Testis (tissue), 3 donors: Measurements from ENCODE around the gene TIMMDC1. TPM values are rescaled to one million over a fixed set of nuclear protein-coding genes. Genes with fewer than 3 reads are reported as not detected.
A peak's percentile ranks its signal among the peaks of the same experiment; 100 is the strongest.

Experiments
- DNase-seq: peaks from one replicate; pipeline ENCODE4 v3.0.0-alpha.2; 2019
- H3K27ac ChIP-seq, 2 donors: fragments of 200-600 bp; sonication (generic); one replicate each; pipeline ENCODE4 v1.5.1; 2019
- H3K27me3 ChIP-seq: fragments of 200-600 bp; sonication (generic); one replicate; pipeline ENCODE4 v1.5.1; 2019
- H3K36me3 ChIP-seq: fragments of 200-600 bp; sonication (generic); one replicate; pipeline ENCODE4 v1.5.1; 2017; ENCODE audit warnings: low read depth; ENCODE audit errors: missing control alignments
- H3K4me1 ChIP-seq: fragments of 200-600 bp; sonication (generic); one replicate; pipeline ENCODE4 v1.5.1; 2019
- H3K4me3 ChIP-seq, 2 donors: fragments of 200-600 bp; sonication (generic); one replicate each; pipeline ENCODE4 v1.5.1; 2017 to 2019
- H3K9me3 ChIP-seq: fragments of 200-600 bp; sonication (generic); one replicate; pipeline ENCODE4 v1.5.1; 2017
- CTCF ChIP-seq, 3 experiments: fragments of 450-650 bp in 2 of 3; fragments of 200-600 bp in 1 of 3; sonication (generic) in 1 of 3; IDR thresholded peaks; one replicate each; pipeline ENCODE4 v1.5.1; 2016 to 2019; ENCODE audit warnings: antibody characterized with exemption in 3 of 3, mild to moderate bottlenecking in 2 of 3, moderate library complexity in 1 of 3
- POLR2A ChIP-seq: fragments of 450-650 bp; IDR thresholded peaks from one replicate; pipeline ENCODE4 v1.6.1; 2017; ENCODE audit warnings: antibody characterized with exemption, mild to moderate bottlenecking, moderate library complexity
- WGBS, 2 donors: methylation state at CpG; one replicate each; pipeline ENCODE4 v1.1.5; 2018; 5-methylcytosine and 5-hydroxymethylcytosine counted together
- intact Hi-C: fragments of 100-400 bp; cut with DNase I; formaldehyde crosslinking; loops from one replicate; pipeline ENCODE4 v1.15.1; 2023; ENCODE audit warnings: low total_unique reads
- polyA plus RNA-seq: library from polyadenylated mRNA; stranded (reverse); fragments of 350-450 nt; fragmentation: Illumina TruSeq; extraction: RNeasy Lipid Tissue Mini Kit (QIAGEN cat#74804); gene quantifications from one replicate; pipeline ENCODE4 v1.2.3, GENCODE V29; 2014; ENCODE audit warnings: low read depth, low replicate concordance; ENCODE audit not compliant: insufficient read depth
- total RNA-seq, 2 donors: library from RNA; depleted of rRNA; stranded (reverse); fragments of >200 nt; gene quantifications; one replicate each; pipeline ENCODE4 v1.2.3, GENCODE V29; 2016

TIMMDC1 gene
- total and polyA plus RNA-seq, 3 donors from 2014 or later, result 70.9 to 109 (median 81.4) TPM

GRCh38 chr3:119463171-119464169 lies 34.9 kb upstream of the TIMMDC1 start, which contains the start of gene TMEM39A:
Gene TMEM39A, minus strand, starts transcription at chr3:119463615. Its CDS starts 1,541 bp downstream, at chr3:119462074.
- DNase-seq, result peak; percentile 100
- H3K4me3 ChIP-seq, result peak within 1 kb of the TSS; percentile 85 to 88
- WGBS, 2 donors, result 4% methylated on average over 40 to 51 of the region's 51 CpGs
- H3K4me1 ChIP-seq, result peaks cover 18% of the 10 kb centered on the region
- H3K36me3 ChIP-seq, result no peaks in the 10 kb centered on the region
- no peaks in the 10 kb centered on the region for H3K27me3 ChIP-seq
- H3K27ac ChIP-seq, result peak within 1 kb of the TSS; percentile 48 to 69
- H3K9me3 ChIP-seq, result no peaks in the 10 kb centered on the region
- intact Hi-C loops, result no loop called here
- TF ChIP-seq POLR2A (peak; percentile 87), CTCF (IDR thresholded peaks at IDR 0.05) (peak in 2 of 3 experiments; percentile 45 to 49)

GRCh38 chr3:119468041-119468440 lies 30.3 kb upstream of the TIMMDC1 start:
- TF ChIP-seq CTCF (IDR thresholded peaks at IDR 0.05), result no peak
- no peak for TF ChIP-seq POLR2A
- Histone ChIP-seq H3K4me3 (no peak overlapping the region), H3K27ac (peak overlapping the region in 1 of 2 donors; percentile 71), H3K9me3 (no peaks in the 10 kb centered on the region), H3K36me3 (no peaks in the 10 kb centered on the region), H3K4me1 (peaks cover 13% of the 10 kb centered on the region), H3K27me3 (no peaks in the 10 kb centered on the region)
- 70 to 80% methylated on average over 2 of the region's 2 CpGs for WGBS, 2 donors
- no peak for DNase-seq
- intact Hi-C loops, result no loop called here

GRCh38 chr3:119469418-119470189 lies 28.7 kb upstream of the TIMMDC1 start:
- intact Hi-C loops, result no loop called here
- no peaks in the 10 kb centered on the region for H3K36me3 ChIP-seq
- peak overlapping the region; percentile 74 to 84 for H3K4me3 ChIP-seq
- H3K27me3 ChIP-seq, result no peaks in the 10 kb centered on the region
- DNase-seq, result no peak
- H3K4me1 ChIP-seq, result peaks cover 13% of the 10 kb centered on the region
- H3K27ac ChIP-seq, result peak overlapping the region; percentile 71 to 75
- 9 to 10% methylated on average over 16 of the region's 16 CpGs for WGBS, 2 donors
- TF ChIP-seq POLR2A, result no peak
- no peak for TF ChIP-seq CTCF (IDR thresholded peaks at IDR 0.05)
- H3K9me3 ChIP-seq, result no peaks in the 10 kb centered on the region

- Histone ChIP-seq H3K4me1 (peaks cover 13% of the 10 kb centered on the region), H3K4me3 (no peak overlapping the region), H3K27ac (no peak overlapping the region), H3K9me3 (no peaks in the 10 kb centered on the region), H3K27me3 (no peaks in the 10 kb centered on the region), H3K36me3 (no peaks in the 10 kb centered on the region)
- TF ChIP-seq CTCF (IDR thresholded peaks at IDR 0.05) (no peak), POLR2A (no peak)
- intact Hi-C loops, result no loop called here
- no peak for DNase-seq
- 90 to 94% methylated on average over 6 of the region's 6 CpGs for WGBS, 2 donors
Measured at GRCh38 chr3:119470866-119471265, 27.5 kb upstream of the TIMMDC1 start.
